HEK293 (cell line): ENCODE results near the gene ZNF394.

Experiments
- KLF1 ChIP-seq: fragments of 450-650 bp; formaldehyde crosslinking; IDR thresholded peaks from 2 replicates; pipeline ENCODE4 v1.5.1; 2016; ENCODE audit warnings: missing biosample characterization, missing genetic modification characterization
- KLF10 ChIP-seq: fragments of 450-650 bp; IDR thresholded peaks from 2 replicates; pipeline ENCODE4 v1.5.1; 2018; ENCODE audit warnings: missing biosample characterization, mild to moderate bottlenecking, missing genetic modification characterization
- MZF1 ChIP-seq: fragments of 450-650 bp; formaldehyde crosslinking; IDR thresholded peaks from 2 replicates; pipeline ENCODE4 v1.5.1; 2017; ENCODE audit warnings: missing biosample characterization, missing genetic modification characterization, borderline replicate concordance
- OSR2 ChIP-seq: fragments of 450-650 bp; formaldehyde crosslinking; IDR thresholded peaks from 2 replicates; pipeline ENCODE4 v1.5.1; 2016; ENCODE audit warnings: missing biosample characterization, missing genetic modification characterization
- SCRT1 ChIP-seq: fragments of 450-650 bp; formaldehyde crosslinking; IDR thresholded peaks from 2 replicates; pipeline ENCODE4 v1.5.1; 2016; ENCODE audit warnings: missing biosample characterization, missing genetic modification characterization, borderline replicate concordance
- SCRT2 ChIP-seq: fragments of 450-650 bp; formaldehyde crosslinking; IDR thresholded peaks from 2 replicates; pipeline ENCODE4 v1.5.1; 2016; ENCODE audit warnings: missing biosample characterization, missing genetic modification characterization
- WT1 ChIP-seq: fragments of 450-650 bp; formaldehyde crosslinking; IDR thresholded peaks from 2 replicates; pipeline ENCODE4 v1.5.1; 2016; ENCODE audit warnings: missing biosample characterization, missing genetic modification characterization
- ZFHX2 ChIP-seq: fragments of 450-650 bp; formaldehyde crosslinking; conservative IDR thresholded peaks from 2 replicates; pipeline ENCODE4 v1.5.1; 2016; ENCODE audit warnings: missing biosample characterization, missing genetic modification characterization
- ZFP37 ChIP-seq: fragments of 450-650 bp; formaldehyde crosslinking; IDR thresholded peaks from 2 replicates; pipeline ENCODE4 v1.5.1; 2016; ENCODE audit warnings: missing biosample characterization, missing genetic modification characterization
- ZIC2 ChIP-seq: fragments of 450-650 bp; formaldehyde crosslinking; IDR thresholded peaks from 2 replicates; pipeline ENCODE4 v1.5.1; 2016; ENCODE audit warnings: missing biosample characterization, missing genetic modification characterization
- ZNF114 ChIP-seq: fragments of 450-650 bp; formaldehyde crosslinking; IDR thresholded peaks from 2 replicates; pipeline ENCODE4 v1.5.0; 2017; ENCODE audit warnings: missing biosample characterization, missing genetic modification characterization
- ZNF132 ChIP-seq: fragments of 450-650 bp; formaldehyde crosslinking; IDR thresholded peaks from 2 replicates; pipeline ENCODE4 v1.5.1; 2017; ENCODE audit warnings: missing biosample characterization, missing genetic modification characterization, borderline replicate concordance
- ZNF16 ChIP-seq: fragments of 450-650 bp; formaldehyde crosslinking; IDR thresholded peaks from 2 replicates; pipeline ENCODE4 v1.5.1; 2016; ENCODE audit warnings: low read depth, missing biosample characterization, missing genetic modification characterization
- ZNF2 ChIP-seq: fragments of 450-650 bp; formaldehyde crosslinking; IDR thresholded peaks from 2 replicates; pipeline ENCODE4 v1.5.1; 2016; ENCODE audit warnings: missing biosample characterization, missing genetic modification characterization
- ZNF404 ChIP-seq: fragments of 450-650 bp; formaldehyde crosslinking; IDR thresholded peaks from 2 replicates; pipeline ENCODE4 v1.5.1; 2017; ENCODE audit warnings: missing biosample characterization, missing genetic modification characterization
- ZNF626 ChIP-seq: fragments of 450-650 bp; sonication (Bioruptor Pico); formaldehyde crosslinking; IDR thresholded peaks from 2 replicates; pipeline ENCODE4 v1.5.1; 2018; ENCODE audit warnings: missing biosample characterization, missing genetic modification characterization, inconsistent platforms
- ZNF701 ChIP-seq: fragments of 450-650 bp; formaldehyde crosslinking; IDR thresholded peaks from 2 replicates; pipeline ENCODE4 v1.5.1; 2016; ENCODE audit warnings: missing biosample characterization, missing genetic modification characterization
- ZNF785 ChIP-seq: fragments of 450-650 bp; formaldehyde crosslinking; IDR thresholded peaks from 2 replicates; pipeline ENCODE4 v1.5.1; 2016; ENCODE audit warnings: missing biosample characterization, missing genetic modification characterization
- TF ChIP-seq, protein P1 (sequence below): fragments of 450-650 bp; formaldehyde crosslinking; optimal IDR thresholded peaks from 2 replicates; pipeline ENCODE3; 2016; ENCODE audit warnings: missing biosample characterization, mild to moderate bottlenecking, missing genetic modification characterization
- TF ChIP-seq, protein P2 (sequence below): fragments of 450-650 bp; formaldehyde crosslinking; IDR thresholded peaks from 2 replicates; pipeline ENCODE4 v1.5.1; 2016; ENCODE audit warnings: missing biosample characterization, missing genetic modification characterization
- TF ChIP-seq, protein P3 (sequence below): fragments of 450-650 bp; formaldehyde crosslinking; IDR thresholded peaks from 2 replicates; pipeline ENCODE4 v1.5.1; 2016; ENCODE audit warnings: missing biosample characterization, missing genetic modification characterization
- TF ChIP-seq, protein P4 (sequence below): fragments of 450-650 bp; formaldehyde crosslinking; IDR thresholded peaks from 2 replicates; pipeline ENCODE4 v1.5.1; 2016; ENCODE audit warnings: missing biosample characterization, missing genetic modification characterization
- TF ChIP-seq, protein P5 (sequence below): fragments of 450-650 bp; formaldehyde crosslinking; IDR thresholded peaks from 2 replicates; pipeline ENCODE4 v1.5.1; 2016; ENCODE audit warnings: missing biosample characterization, missing genetic modification characterization
- TF ChIP-seq, protein P6 (sequence below): sonication (generic); formaldehyde crosslinking; IDR thresholded peaks from 2 replicates; pipeline ENCODE4 v1.8.1; 2022; ENCODE audit warnings: mild to moderate bottlenecking, moderate library complexity, missing genetic modification reagents
- TF ChIP-seq, protein P7 (sequence below): fragments of 450-650 bp; formaldehyde crosslinking; IDR thresholded peaks from 2 replicates; pipeline ENCODE4 v1.5.1; 2016; ENCODE audit warnings: missing biosample characterization, missing genetic modification characterization
- TF ChIP-seq, protein P8 (sequence below): fragments of 450-650 bp; formaldehyde crosslinking; IDR thresholded peaks from 2 replicates; pipeline ENCODE4 v1.5.1; 2016; ENCODE audit warnings: missing biosample characterization, missing genetic modification characterization

ZNF394 gene

DNA sequence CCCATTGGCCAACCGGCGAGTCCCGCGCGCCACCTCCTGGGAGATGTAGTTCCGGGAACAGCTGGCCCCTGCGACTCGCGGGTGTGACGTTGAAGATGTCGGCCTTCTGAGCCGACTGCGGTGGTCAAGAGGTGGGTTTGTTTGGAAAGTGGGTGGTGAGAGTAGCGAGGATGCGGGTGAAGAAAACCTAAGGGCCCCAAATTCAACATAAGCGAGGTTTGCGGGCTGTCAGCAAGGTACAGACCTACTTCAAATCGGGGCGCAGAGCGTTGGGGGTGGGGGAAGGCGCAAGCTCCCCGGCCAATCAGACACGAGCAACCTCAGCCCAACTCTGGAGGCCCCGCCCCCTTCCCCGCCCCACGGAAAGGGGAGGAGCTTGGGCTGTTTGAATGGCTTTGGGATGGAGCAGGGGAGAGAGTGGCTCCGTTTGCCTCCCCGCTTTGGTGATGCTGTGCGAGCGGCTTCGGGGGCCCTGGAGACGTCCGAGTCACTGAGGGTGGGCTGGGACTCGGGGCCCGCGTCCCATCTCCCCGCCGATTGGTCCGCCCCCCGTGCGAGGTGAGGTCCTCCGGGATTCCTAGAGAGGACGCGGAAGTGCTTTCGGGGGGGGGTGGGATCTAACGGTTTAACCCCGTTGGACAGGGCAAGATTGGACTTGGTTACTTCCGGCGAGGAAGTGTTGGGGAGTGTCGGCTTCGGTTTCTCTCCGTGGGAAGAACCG, 4.7 kb upstream of the ZNF394 start, which contains the start of gene ZKSCAN5 (continued):
- TF ChIP-seq, protein P1, sequence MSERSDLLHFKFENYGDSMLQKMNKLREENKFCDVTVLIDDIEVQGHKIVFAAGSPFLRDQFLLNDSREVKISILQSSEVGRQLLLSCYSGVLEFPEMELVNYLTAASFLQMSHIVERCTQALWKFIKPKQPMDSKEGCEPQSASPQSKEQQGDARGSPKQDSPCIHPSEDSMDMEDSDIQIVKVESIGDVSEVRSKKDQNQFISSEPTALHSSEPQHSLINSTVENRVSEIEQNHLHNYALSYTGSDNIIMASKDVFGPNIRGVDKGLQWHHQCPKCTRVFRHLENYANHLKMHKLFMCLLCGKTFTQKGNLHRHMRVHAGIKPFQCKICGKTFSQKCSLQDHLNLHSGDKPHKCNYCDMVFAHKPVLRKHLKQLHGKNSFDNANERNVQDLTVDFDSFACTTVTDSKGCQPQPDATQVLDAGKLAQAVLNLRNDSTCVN (tag by site-specific recombination) = peak; percentile 32
- TF ChIP-seq OSR2 (no peak), ZNF132 (no peak), SCRT2 (tag by site-specific recombination) (no peak), ZIC2 (tag by site-specific recombination) (no peak), ZFP37 (0 out of 2 replicates have a peak, but pooled peaks have one; percentile 50), ZFHX2 (tag by site-specific recombination) (no peak), ZNF114 (tag by site-specific recombination) (no peak), ZNF2 (tag by site-specific recombination) (peak; percentile 65), MZF1 (no peak), ZNF626 (tag by site-specific recombination) (no peak), ZNF785 (tag by site-specific recombination) (no peak), KLF10 (no peak; the same call in none of the 2 replicates), ZNF701 (tag by site-specific recombination) (no peak), KLF1 (peak; percentile 18; the same call in 1 of the 2 replicates), ZNF404 (tag by site-specific recombination) (no peak), WT1 (tag by site-specific recombination) (no peak), ZNF16 (tag by site-specific recombination) (no peak), SCRT1 (tag by site-specific recombination) (no peak)
- TF ChIP-seq, protein P2, sequence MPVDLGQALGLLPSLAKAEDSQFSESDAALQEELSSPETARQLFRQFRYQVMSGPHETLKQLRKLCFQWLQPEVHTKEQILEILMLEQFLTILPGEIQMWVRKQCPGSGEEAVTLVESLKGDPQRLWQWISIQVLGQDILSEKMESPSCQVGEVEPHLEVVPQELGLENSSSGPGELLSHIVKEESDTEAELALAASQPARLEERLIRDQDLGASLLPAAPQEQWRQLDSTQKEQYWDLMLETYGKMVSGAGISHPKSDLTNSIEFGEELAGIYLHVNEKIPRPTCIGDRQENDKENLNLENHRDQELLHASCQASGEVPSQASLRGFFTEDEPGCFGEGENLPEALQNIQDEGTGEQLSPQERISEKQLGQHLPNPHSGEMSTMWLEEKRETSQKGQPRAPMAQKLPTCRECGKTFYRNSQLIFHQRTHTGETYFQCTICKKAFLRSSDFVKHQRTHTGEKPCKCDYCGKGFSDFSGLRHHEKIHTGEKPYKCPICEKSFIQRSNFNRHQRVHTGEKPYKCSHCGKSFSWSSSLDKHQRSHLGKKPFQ (tag by site-specific recombination) = no peak
- TF ChIP-seq, protein P3, sequence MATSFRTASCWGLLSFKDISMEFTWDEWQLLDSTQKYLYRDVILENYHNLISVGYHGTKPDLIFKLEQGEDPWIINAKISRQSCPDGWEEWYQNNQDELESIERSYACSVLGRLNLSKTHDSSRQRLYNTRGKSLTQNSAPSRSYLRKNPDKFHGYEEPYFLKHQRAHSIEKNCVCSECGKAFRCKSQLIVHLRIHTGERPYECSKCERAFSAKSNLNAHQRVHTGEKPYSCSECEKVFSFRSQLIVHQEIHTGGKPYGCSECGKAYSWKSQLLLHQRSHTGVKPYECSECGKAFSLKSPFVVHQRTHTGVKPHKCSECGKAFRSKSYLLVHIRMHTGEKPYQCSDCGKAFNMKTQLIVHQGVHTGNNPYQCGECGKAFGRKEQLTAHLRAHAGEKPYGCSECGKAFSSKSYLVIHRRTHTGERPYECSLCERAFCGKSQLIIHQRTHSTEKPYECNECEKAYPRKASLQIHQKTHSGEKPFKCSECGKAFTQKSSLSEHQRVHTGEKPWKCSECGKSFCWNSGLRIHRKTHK (tag by site-specific recombination) = no peak
- TF ChIP-seq, protein P4, sequence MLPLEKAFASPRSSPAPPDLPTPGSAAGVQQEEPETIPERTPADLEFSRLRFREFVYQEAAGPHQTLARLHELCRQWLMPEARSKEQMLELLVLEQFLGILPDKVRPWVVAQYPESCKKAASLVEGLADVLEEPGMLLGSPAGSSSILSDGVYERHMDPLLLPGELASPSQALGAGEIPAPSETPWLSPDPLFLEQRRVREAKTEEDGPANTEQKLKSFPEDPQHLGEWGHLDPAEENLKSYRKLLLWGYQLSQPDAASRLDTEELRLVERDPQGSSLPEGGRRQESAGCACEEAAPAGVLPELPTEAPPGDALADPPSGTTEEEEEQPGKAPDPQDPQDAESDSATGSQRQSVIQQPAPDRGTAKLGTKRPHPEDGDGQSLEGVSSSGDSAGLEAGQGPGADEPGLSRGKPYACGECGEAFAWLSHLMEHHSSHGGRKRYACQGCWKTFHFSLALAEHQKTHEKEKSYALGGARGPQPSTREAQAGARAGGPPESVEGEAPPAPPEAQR (tag by site-specific recombination) = no peak
- TF ChIP-seq, protein P5, sequence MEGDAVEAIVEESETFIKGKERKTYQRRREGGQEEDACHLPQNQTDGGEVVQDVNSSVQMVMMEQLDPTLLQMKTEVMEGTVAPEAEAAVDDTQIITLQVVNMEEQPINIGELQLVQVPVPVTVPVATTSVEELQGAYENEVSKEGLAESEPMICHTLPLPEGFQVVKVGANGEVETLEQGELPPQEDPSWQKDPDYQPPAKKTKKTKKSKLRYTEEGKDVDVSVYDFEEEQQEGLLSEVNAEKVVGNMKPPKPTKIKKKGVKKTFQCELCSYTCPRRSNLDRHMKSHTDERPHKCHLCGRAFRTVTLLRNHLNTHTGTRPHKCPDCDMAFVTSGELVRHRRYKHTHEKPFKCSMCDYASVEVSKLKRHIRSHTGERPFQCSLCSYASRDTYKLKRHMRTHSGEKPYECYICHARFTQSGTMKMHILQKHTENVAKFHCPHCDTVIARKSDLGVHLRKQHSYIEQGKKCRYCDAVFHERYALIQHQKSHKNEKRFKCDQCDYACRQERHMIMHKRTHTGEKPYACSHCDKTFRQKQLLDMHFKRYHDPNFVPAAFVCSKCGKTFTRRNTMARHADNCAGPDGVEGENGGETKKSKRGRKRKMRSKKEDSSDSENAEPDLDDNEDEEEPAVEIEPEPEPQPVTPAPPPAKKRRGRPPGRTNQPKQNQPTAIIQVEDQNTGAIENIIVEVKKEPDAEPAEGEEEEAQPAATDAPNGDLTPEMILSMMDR (tag by site-specific recombination) = no peak; the same call in 1 of the 2 replicates
- TF ChIP-seq, protein P6, sequence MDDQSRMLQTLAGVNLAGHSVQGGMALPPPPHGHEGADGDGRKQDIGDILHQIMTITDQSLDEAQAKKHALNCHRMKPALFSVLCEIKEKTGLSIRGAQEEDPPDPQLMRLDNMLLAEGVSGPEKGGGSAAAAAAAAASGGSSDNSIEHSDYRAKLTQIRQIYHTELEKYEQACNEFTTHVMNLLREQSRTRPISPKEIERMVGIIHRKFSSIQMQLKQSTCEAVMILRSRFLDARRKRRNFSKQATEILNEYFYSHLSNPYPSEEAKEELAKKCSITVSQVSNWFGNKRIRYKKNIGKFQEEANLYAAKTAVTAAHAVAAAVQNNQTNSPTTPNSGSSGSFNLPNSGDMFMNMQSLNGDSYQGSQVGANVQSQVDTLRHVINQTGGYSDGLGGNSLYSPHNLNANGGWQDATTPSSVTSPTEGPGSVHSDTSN = no peak
- TF ChIP-seq, protein P7, sequence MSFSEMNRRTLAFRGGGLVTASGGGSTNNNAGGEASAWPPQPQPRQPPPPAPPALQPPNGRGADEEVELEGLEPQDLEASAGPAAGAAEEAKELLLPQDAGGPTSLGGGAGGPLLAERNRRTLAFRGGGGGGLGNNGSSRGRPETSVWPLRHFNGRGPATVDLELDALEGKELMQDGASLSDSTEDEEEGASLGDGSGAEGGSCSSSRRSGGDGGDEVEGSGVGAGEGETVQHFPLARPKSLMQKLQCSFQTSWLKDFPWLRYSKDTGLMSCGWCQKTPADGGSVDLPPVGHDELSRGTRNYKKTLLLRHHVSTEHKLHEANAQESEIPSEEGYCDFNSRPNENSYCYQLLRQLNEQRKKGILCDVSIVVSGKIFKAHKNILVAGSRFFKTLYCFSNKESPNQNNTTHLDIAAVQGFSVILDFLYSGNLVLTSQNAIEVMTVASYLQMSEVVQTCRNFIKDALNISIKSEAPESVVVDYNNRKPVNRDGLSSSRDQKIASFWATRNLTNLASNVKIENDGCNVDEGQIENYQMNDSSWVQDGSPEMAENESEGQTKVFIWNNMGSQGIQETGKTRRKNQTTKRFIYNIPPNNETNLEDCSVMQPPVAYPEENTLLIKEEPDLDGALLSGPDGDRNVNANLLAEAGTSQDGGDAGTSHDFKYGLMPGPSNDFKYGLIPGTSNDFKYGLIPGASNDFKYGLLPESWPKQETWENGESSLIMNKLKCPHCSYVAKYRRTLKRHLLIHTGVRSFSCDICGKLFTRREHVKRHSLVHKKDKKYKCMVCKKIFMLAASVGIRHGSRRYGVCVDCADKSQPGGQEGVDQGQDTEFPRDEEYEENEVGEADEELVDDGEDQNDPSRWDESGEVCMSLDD (tag by site-specific recombination) = peak; percentile 90
- TF ChIP-seq, protein P8, sequence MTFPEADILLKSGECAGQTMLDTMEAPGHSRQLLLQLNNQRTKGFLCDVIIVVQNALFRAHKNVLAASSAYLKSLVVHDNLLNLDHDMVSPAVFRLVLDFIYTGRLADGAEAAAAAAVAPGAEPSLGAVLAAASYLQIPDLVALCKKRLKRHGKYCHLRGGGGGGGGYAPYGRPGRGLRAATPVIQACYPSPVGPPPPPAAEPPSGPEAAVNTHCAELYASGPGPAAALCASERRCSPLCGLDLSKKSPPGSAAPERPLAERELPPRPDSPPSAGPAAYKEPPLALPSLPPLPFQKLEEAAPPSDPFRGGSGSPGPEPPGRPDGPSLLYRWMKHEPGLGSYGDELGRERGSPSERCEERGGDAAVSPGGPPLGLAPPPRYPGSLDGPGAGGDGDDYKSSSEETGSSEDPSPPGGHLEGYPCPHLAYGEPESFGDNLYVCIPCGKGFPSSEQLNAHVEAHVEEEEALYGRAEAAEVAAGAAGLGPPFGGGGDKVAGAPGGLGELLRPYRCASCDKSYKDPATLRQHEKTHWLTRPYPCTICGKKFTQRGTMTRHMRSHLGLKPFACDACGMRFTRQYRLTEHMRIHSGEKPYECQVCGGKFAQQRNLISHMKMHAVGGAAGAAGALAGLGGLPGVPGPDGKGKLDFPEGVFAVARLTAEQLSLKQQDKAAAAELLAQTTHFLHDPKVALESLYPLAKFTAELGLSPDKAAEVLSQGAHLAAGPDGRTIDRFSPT (tag by site-specific recombination) = no peak
